Activated naive CD4-positive, alpha-beta T cell treated with anti-CD3 and anti-CD28 coated beads for 36 hours (primary cell): Measurements from ENCODE around the gene PREP. TPM values are rescaled to one million over a fixed set of nuclear protein-coding genes. Genes with fewer than 3 reads are reported as not detected.

Experiments
- CTCF ChIA-PET: fragments of 350-600 bp; sonication (Branson Sonifier 250); formaldehyde crosslinking; loops from one replicate; lab custom pipeline; 2021; ENCODE audit warnings: antibody characterized with exemption; lab: Charles Lee
- DNase-seq: peaks from one replicate; pipeline ENCODE4 v3.0.0-alpha.2; 2020
- H3K27ac Mint-ChIP-seq: one replicate; pipeline ENCODE4 v1.8.0; 2021; ENCODE audit warnings: mild to moderate bottlenecking, mixed read lengths
- H3K27me3 Mint-ChIP-seq: one replicate; pipeline ENCODE4 v1.8.0; 2021; ENCODE audit warnings: low read depth, mixed read lengths
- H3K36me3 Mint-ChIP-seq: one replicate; pipeline ENCODE4 v1.8.0; 2021; ENCODE audit warnings: low read depth, mixed read lengths
- H3K4me1 Mint-ChIP-seq: one replicate; pipeline ENCODE4 v1.8.0; 2021; ENCODE audit warnings: low read depth, mixed read lengths
- H3K4me3 Mint-ChIP-seq: one replicate; pipeline ENCODE4 v1.8.0; 2021; ENCODE audit warnings: mild to moderate bottlenecking, moderate library complexity, mixed read lengths
- H3K9me3 Mint-ChIP-seq: one replicate; pipeline ENCODE4 v1.8.0; 2021; ENCODE audit warnings: mixed read lengths
- intact Hi-C: fragments of 100-400 bp; cut with micrococcal nuclease; formaldehyde crosslinking; loops from one replicate; pipeline ENCODE4 v1.15.1; 2023
- total RNA-seq, 2 experiments: library from RNA; stranded (reverse); gene quantifications; one replicate each; pipeline ENCODE4 v1.2.3, GENCODE V29; 2021

Gene PREP
- 10 to 100 TPM; 32.6 to 33.9 TPM for total RNA-seq

GRCh38 chr6:105402939-105403935 is at the start of gene PREP:
Gene PREP (minus strand): TSS chr6:105403082. CDS start chr6:105402891, 191 bp downstream.
- CTCF ChIA-PET = interaction anchor here (0.6 to 2.1 kb wide), 9 partner anchors 9 to 319 kb away, joined by 3 to 8 read pairs (median 3); no protein-coding TSS in a partner anchor
- no peaks in the 10 kb centered on the region for H3K9me3 Mint-ChIP-seq
- H3K4me3 Mint-ChIP-seq = peak within 1 kb of the TSS; percentile 88
- intact Hi-C loops = loop anchor here (1.0 to 10.0 kb wide), 8 partner anchors 85 to 720 kb away; partner anchors contain the start of gene HACE1
- H3K27ac Mint-ChIP-seq = peak within 1 kb of the TSS; percentile 59
- H3K36me3 Mint-ChIP-seq = no peaks in the 10 kb centered on the region
- H3K27me3 Mint-ChIP-seq = peaks cover 5% of the 10 kb centered on the region
- H3K4me1 Mint-ChIP-seq = peaks cover 56% of the 10 kb centered on the region
- peak; percentile 82 for DNase-seq

GRCh38 chr6:105452376-105452775 is 49.5 kb upstream of the PREP start:
- peaks cover 3% of the 10 kb centered on the region for H3K27me3 Mint-ChIP-seq
- H3K9me3 Mint-ChIP-seq = no peaks in the 10 kb centered on the region
- DNase-seq = no peak
- no peaks in the 10 kb centered on the region for H3K36me3 Mint-ChIP-seq
- H3K4me3 Mint-ChIP-seq = no peak overlapping the region
- H3K4me1 Mint-ChIP-seq = peaks cover 16% of the 10 kb centered on the region
- CTCF ChIA-PET = no interaction called here
- H3K27ac Mint-ChIP-seq = no peak overlapping the region
- intact Hi-C loops = no loop called here

- Mint-ChIP-seq H3K9me3 (no peaks in the 10 kb centered on the region), H3K4me3 (no peak overlapping the region), H3K27ac (no peak overlapping the region), H3K27me3 (peaks cover 3% of the 10 kb centered on the region), H3K4me1 (peaks cover 16% of the 10 kb centered on the region), H3K36me3 (no peaks in the 10 kb centered on the region)
- CTCF ChIA-PET = no interaction called here
- intact Hi-C loops = no loop called here
- DNase-seq = no peak
Observed at GRCh38 chr6:105449756-105450390, 47.0 kb upstream of the PREP start.

GRCh38 chr6:105445481-105445880 is 42.6 kb upstream of the PREP start:
- CTCF ChIA-PET = interaction anchor here (0.6 kb wide), 1 partner anchor 16 kb away, joined by 3 read pairs; no protein-coding TSS in a partner anchor
- no peaks in the 10 kb centered on the region for H3K9me3 Mint-ChIP-seq
- peaks cover 3% of the 10 kb centered on the region for H3K27me3 Mint-ChIP-seq
- H3K27ac Mint-ChIP-seq = no peak overlapping the region
- no peaks in the 10 kb centered on the region for H3K36me3 Mint-ChIP-seq
- intact Hi-C loops = no loop called here
- no peak for DNase-seq
- no peak overlapping the region for H3K4me3 Mint-ChIP-seq
- H3K4me1 Mint-ChIP-seq = no peaks in the 10 kb centered on the region

GRCh38 chr6:105443941-105444340 is 41.1 kb upstream of the PREP start:
- intact Hi-C loops = no loop called here
- DNase-seq = no peak
- no peaks in the 10 kb centered on the region for H3K9me3 Mint-ChIP-seq
- no peaks in the 10 kb centered on the region for H3K4me1 Mint-ChIP-seq
- no peak overlapping the region for H3K4me3 Mint-ChIP-seq
- H3K27me3 Mint-ChIP-seq = peaks cover 3% of the 10 kb centered on the region
- no peaks in the 10 kb centered on the region for H3K36me3 Mint-ChIP-seq
- H3K27ac Mint-ChIP-seq = no peak overlapping the region
- CTCF ChIA-PET = interaction anchor here (1.2 kb wide), 1 partner anchor 12 kb away, joined by 3 read pairs; no protein-coding TSS in a partner anchor

- Mint-ChIP-seq H3K4me3 (no peak overlapping the region), H3K36me3 (no peaks in the 10 kb centered on the region), H3K27me3 (no peaks in the 10 kb centered on the region), H3K9me3 (no peaks in the 10 kb centered on the region), H3K4me1 (no peaks in the 10 kb centered on the region), H3K27ac (no peak overlapping the region)
- no peak for DNase-seq
- intact Hi-C loops = no loop called here
- CTCF ChIA-PET = interaction anchor here (1.7 kb wide), 1 partner anchor 12 kb away, joined by 3 read pairs; no protein-coding TSS in a partner anchor
Observed at GRCh38 chr6:105442369-105442768, 39.5 kb upstream of the PREP start.

GRCh38 chr6:105437236-105437635 is 34.4 kb upstream of the PREP start:
- Mint-ChIP-seq H3K36me3 (no peaks in the 10 kb centered on the region), H3K4me1 (no peaks in the 10 kb centered on the region), H3K4me3 (no peak overlapping the region), H3K27ac (no peak overlapping the region), H3K27me3 (peaks cover 7% of the 10 kb centered on the region), H3K9me3 (no peaks in the 10 kb centered on the region)
- DNase-seq = no peak
- CTCF ChIA-PET = no interaction called here
- intact Hi-C loops = no loop called here

GRCh38 chr6:105433723-105434122 is 30.8 kb upstream of the PREP start:
- no peaks in the 10 kb centered on the region for H3K4me1 Mint-ChIP-seq
- CTCF ChIA-PET = interaction anchor here (1.1 kb wide), 1 partner anchor 536 kb away, joined by 3 read pairs; no protein-coding TSS in a partner anchor
- H3K27me3 Mint-ChIP-seq = peaks cover 7% of the 10 kb centered on the region
- no peaks in the 10 kb centered on the region for H3K36me3 Mint-ChIP-seq
- no peaks in the 10 kb centered on the region for H3K9me3 Mint-ChIP-seq
- no peak for DNase-seq
- no peak overlapping the region for H3K27ac Mint-ChIP-seq
- intact Hi-C loops = loop anchor here (5.0 kb wide), 2 partner anchors 294 to 1014 kb away; no protein-coding TSS in a partner anchor
- no peak overlapping the region for H3K4me3 Mint-ChIP-seq

GRCh38 chr6:105432797-105433196 is 29.9 kb upstream of the PREP start:
- Mint-ChIP-seq H3K27me3 (peaks cover 7% of the 10 kb centered on the region), H3K36me3 (no peaks in the 10 kb centered on the region), H3K4me1 (no peaks in the 10 kb centered on the region), H3K4me3 (no peak overlapping the region), H3K9me3 (no peaks in the 10 kb centered on the region), H3K27ac (no peak overlapping the region)
- DNase-seq = no peak
- CTCF ChIA-PET = interaction anchor here (1.1 to 2.8 kb wide), 3 partner anchors 70 to 791 kb away, joined by 3 to 9 read pairs (median 5); no protein-coding TSS in a partner anchor
- intact Hi-C loops = loop anchor here (5.0 kb wide), 2 partner anchors 295 to 1015 kb away; no protein-coding TSS in a partner anchor

GRCh38 chr6:105431226-105431625 is 28.3 kb upstream of the PREP start:
- H3K27me3 Mint-ChIP-seq = peaks cover 7% of the 10 kb centered on the region
- peak; percentile 10 for DNase-seq
- no peaks in the 10 kb centered on the region for H3K9me3 Mint-ChIP-seq
- H3K4me3 Mint-ChIP-seq = no peak overlapping the region
- intact Hi-C loops = loop anchor here (1.0 to 5.0 kb wide), 4 partner anchors 296 to 1016 kb away; no protein-coding TSS in a partner anchor
- no peaks in the 10 kb centered on the region for H3K36me3 Mint-ChIP-seq
- CTCF ChIA-PET = interaction anchor here (0.6 to 2.8 kb wide), 16 partner anchors 11 to 1919 kb away, joined by 3 to 9 read pairs (median 3); no protein-coding TSS in a partner anchor
- no peaks in the 10 kb centered on the region for H3K4me1 Mint-ChIP-seq
- H3K27ac Mint-ChIP-seq = no peak overlapping the region

- H3K27ac Mint-ChIP-seq = no peak overlapping the region
- no peaks in the 10 kb centered on the region for H3K9me3 Mint-ChIP-seq
- peaks cover 3% of the 10 kb centered on the region for H3K27me3 Mint-ChIP-seq
- no peaks in the 10 kb centered on the region for H3K36me3 Mint-ChIP-seq
- H3K4me3 Mint-ChIP-seq = no peak overlapping the region
- intact Hi-C loops = loop anchor here (1.0 to 5.0 kb wide), 4 partner anchors 297 to 1017 kb away; no protein-coding TSS in a partner anchor
- H3K4me1 Mint-ChIP-seq = no peaks in the 10 kb centered on the region
- no peak for DNase-seq
- CTCF ChIA-PET = interaction anchor here (0.6 to 2.8 kb wide), 6 partner anchors 11 to 1918 kb away, joined by 3 to 9 read pairs (median 3); no protein-coding TSS in a partner anchor
Observed at GRCh38 chr6:105430685-105431084, 27.8 kb upstream of the PREP start.
